Upper lobe of left lung (tissue), 4 donors: Measurements from ENCODE around the gene JAZF1.

Experiments used
- EP300 ChIP-seq, 4 donors: sonication (generic); formaldehyde crosslinking; IDR thresholded peaks; one replicate each; pipeline ENCODE4 v1.5.1; 2017; ENCODE audit warnings: antibody characterized with exemption in 4 of 4, control low read depth in 2 of 4
- POLR2A ChIP-seq, 4 donors: fragments of 450-650 bp; IDR thresholded peaks; one replicate each; pipeline ENCODE4 v1.5.1; 2016 to 2017; ENCODE audit warnings: antibody characterized with exemption in 4 of 4, mild to moderate bottlenecking in 2 of 4
- POLR2AphosphoS5 ChIP-seq, 2 donors: sonication (generic); formaldehyde crosslinking; IDR thresholded peaks; one replicate each; pipeline ENCODE4 v1.5.1; 2017; ENCODE audit warnings: antibody characterized with exemption in 2 of 2
- TF ChIP-seq, protein P1 (sequence below), 6 experiments: fragments of 450-650 bp in 4 of 6; fragments of 200-600 bp in 2 of 6; sonication (generic) in 2 of 6; IDR thresholded peaks; one replicate each; pipeline ENCODE4 v1.5.1; 2016 to 2019; ENCODE audit warnings: antibody characterized with exemption in 6 of 6

DNA sequence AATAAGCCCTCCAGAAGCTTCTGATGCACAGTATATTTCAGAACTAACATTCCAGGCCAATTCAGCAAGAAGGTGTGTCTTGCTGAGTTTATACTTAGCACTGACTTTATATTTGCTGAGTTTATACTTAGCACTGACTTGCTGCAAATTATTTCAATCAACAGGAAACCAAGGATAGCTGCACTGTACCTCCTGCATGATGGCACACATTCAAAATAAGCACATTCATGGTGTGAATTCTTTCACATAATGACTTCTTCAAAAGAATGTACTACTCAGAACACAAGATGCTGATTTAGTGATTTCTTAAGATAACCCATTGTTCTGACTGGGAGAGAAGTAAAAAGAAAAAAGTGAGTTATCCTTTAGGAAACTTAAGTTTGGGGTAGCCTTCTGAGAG, 52.0 kb downstream of the JAZF1 start:
- no peak for TF ChIP-seq POLR2A (IDR thresholded peaks at IDR 0.05)
- TF ChIP-seq, protein P1, sequence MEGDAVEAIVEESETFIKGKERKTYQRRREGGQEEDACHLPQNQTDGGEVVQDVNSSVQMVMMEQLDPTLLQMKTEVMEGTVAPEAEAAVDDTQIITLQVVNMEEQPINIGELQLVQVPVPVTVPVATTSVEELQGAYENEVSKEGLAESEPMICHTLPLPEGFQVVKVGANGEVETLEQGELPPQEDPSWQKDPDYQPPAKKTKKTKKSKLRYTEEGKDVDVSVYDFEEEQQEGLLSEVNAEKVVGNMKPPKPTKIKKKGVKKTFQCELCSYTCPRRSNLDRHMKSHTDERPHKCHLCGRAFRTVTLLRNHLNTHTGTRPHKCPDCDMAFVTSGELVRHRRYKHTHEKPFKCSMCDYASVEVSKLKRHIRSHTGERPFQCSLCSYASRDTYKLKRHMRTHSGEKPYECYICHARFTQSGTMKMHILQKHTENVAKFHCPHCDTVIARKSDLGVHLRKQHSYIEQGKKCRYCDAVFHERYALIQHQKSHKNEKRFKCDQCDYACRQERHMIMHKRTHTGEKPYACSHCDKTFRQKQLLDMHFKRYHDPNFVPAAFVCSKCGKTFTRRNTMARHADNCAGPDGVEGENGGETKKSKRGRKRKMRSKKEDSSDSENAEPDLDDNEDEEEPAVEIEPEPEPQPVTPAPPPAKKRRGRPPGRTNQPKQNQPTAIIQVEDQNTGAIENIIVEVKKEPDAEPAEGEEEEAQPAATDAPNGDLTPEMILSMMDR (IDR thresholded peaks at IDR 0.05), result no peak
- TF ChIP-seq POLR2AphosphoS5 (IDR thresholded peaks at IDR 0.05), result no peak
- no peak for TF ChIP-seq EP300 (IDR thresholded peaks at IDR 0.05)
